ENCODE data around the gene ABCG2.

Gene ABCG2

DNA sequence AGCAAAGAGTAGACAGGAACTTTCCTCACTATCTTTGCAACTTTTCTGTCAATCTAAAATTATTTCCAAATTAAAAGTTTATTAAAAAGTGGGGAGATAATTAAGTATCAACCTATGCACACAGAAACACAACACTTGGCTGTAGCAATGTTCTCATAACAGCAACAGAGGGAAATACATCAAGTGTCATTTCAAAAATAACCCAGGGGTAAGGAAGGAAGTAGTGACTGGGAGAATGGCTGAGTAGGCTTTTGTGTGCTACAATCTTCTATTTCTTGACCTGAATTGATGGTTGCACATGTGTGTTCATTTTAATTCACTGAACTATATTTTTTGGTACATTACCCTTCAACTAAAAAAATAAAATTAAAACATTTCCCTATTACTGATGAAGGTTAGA is 67.5 kb downstream of the ABCG2 start:
- POLR2A ChIA-PET = no interaction called here
- TF ChIP-seq HDGF (IDR thresholded peaks at IDR 0.05; ENCODE audit: borderline replicate concordance) (no peak), ARNT (IDR thresholded peaks at IDR 0.05) (no peak), FOXK2 (IDR thresholded peaks at IDR 0.05) (no peak), NFRKB (IDR thresholded peaks at IDR 0.05) (no peak), SUZ12 (IDR thresholded peaks at IDR 0.05) (no peak), TARDBP (IDR thresholded peaks at IDR 0.05) (no peak), CTBP1 (IDR thresholded peaks at IDR 0.05; ENCODE audit: borderline replicate concordance) (no peak), FOXM1 (IDR thresholded peaks at IDR 0.05; ENCODE audit: borderline replicate concordance) (no peak), SP1 (IDR thresholded peaks at IDR 0.05) (no peak), ELF4 (IDR thresholded peaks at IDR 0.05) (no peak), ZNF384 (IDR thresholded peaks at IDR 0.05) (no peak), L3MBTL2 (conservative IDR thresholded peaks at IDR 0.05) (no peak), BHLHE40 (IDR thresholded peaks at IDR 0.05; ENCODE audit: borderline replicate concordance) (no peak), LEF1 (IDR thresholded peaks at IDR 0.05; ENCODE audit: borderline replicate concordance) (no peak), FOXA1 (IDR thresholded peaks at IDR 0.05) (no peak)
- TF ChIP-seq, protein P1, sequence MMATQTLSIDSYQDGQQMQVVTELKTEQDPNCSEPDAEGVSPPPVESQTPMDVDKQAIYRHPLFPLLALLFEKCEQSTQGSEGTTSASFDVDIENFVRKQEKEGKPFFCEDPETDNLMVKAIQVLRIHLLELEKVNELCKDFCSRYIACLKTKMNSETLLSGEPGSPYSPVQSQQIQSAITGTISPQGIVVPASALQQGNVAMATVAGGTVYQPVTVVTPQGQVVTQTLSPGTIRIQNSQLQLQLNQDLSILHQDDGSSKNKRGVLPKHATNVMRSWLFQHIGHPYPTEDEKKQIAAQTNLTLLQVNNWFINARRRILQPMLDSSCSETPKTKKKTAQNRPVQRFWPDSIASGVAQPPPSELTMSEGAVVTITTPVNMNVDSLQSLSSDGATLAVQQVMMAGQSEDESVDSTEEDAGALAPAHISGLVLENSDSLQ (IDR thresholded peaks at IDR 0.05) = no peak
- no peak for DNase-seq (ENCODE audit: extremely low spot score)
- CTCF ChIA-PET = no interaction called here

- CTCF ChIA-PET = no interaction called here
- TF ChIP-seq, protein P1 (IDR thresholded peaks at IDR 0.05) = no peak
- no peak for TF ChIP-seq FOXM1 (IDR thresholded peaks at IDR 0.05; ENCODE audit: borderline replicate concordance)
- TF ChIP-seq ZNF384 (IDR thresholded peaks at IDR 0.05) = no peak
- no peak for TF ChIP-seq TARDBP (IDR thresholded peaks at IDR 0.05)
- no peak for TF ChIP-seq LEF1 (IDR thresholded peaks at IDR 0.05; ENCODE audit: borderline replicate concordance)
- TF ChIP-seq NFRKB (IDR thresholded peaks at IDR 0.05) = no peak
- POLR2A ChIA-PET = no interaction called here
- DNase-seq (ENCODE audit: extremely low spot score) = no peak
Observed at GRCh38 chr4:88087004-88087403, 71.4 kb downstream of the ABCG2 start.

DNA sequence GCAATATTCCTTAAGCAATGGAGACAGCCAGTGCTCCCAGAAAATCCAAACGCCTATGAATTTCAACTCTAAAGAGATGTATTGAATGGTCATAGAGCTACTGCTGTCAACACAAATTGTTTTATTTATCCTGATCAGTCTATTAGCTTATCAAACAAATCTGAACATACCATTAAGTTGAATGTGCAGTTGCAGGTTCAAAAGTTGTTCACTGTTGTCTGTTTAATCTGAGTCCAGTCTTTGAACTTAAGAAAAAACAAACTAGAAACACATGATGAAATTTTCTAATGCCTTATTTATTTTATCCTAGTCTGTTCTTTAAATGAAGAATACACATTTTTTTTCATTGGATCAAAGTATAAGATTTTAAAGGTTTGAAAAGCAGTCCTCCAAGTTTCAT is 77.8 kb downstream of the ABCG2 start:
- POLR2A ChIA-PET = no interaction called here
- no peak for TF ChIP-seq ZNF384 (IDR thresholded peaks at IDR 0.05)
- no peak for TF ChIP-seq LEF1 (IDR thresholded peaks at IDR 0.05; ENCODE audit: borderline replicate concordance)
- no peak for TF ChIP-seq CTBP1 (IDR thresholded peaks at IDR 0.05; ENCODE audit: borderline replicate concordance)
- CTCF ChIA-PET = no interaction called here

DNA sequence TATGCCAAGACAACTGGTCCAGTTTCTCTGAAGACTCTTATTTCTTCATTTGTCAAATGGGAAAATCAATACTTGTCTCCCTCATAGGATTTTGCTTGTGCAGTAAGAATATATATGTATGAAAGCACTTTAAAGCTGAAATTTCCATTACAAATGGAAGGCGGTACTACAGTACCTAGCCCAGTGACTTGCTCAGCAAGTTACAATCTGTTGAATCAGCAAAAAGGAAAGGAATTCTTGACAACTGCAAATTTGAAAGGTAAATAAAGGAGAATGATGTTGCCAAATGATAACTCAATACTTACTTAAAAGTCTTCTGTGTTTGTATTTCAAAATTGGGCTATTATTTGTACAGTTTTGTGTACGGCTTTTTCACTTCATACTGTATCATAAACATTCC is 79.9 kb downstream of the ABCG2 start:
- DNase-seq (ENCODE audit: extremely low spot score) = no peak
- TF ChIP-seq HDGF (IDR thresholded peaks at IDR 0.05; ENCODE audit: borderline replicate concordance) = no peak
- TF ChIP-seq ARNT (IDR thresholded peaks at IDR 0.05) = no peak
- TF ChIP-seq SP1 (IDR thresholded peaks at IDR 0.05) = no peak
- TF ChIP-seq FOXK2 (IDR thresholded peaks at IDR 0.05) = no peak
- TF ChIP-seq CTBP1 (IDR thresholded peaks at IDR 0.05; ENCODE audit: borderline replicate concordance) = no peak
- no peak for TF ChIP-seq LEF1 (IDR thresholded peaks at IDR 0.05; ENCODE audit: borderline replicate concordance)
- no peak for TF ChIP-seq TARDBP (IDR thresholded peaks at IDR 0.05)
- POLR2A ChIA-PET = no interaction called here
- CTCF ChIA-PET = no interaction called here

More for the DNA sequence above, 77.8 kb downstream of the ABCG2 start:
- DNase-seq (ENCODE audit: extremely low spot score) = no peak

DNA sequence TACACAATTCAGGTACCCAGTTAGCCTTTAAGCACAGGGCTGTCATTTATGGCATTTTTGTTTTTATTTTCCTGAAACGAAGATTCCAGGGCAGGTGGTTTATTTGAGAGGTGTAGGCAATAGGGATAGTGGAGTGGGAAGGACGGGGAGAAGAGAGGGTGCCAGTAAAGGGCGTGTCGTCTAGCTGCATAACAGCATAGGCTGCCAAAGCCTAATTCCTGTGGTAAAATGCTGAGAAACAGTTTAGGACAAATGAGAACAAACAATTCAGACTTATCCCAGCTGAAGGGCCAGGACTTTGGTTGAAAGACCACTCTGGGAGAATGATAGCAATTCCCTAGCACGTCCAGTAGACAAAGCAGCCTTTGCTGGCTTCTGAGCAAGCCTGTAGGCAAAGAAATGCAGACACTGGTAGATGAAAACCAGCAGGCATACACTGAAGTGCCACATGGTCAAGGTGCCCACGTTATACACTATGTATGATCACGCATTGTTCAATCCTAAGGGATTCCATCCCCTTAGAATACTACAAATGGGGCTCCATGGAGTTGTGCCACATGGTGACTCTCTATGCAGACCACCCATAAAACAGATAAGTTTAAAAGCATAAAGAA is 80.4 kb downstream of the ABCG2 start:
- ChIA-PET CTCF (no interaction called here), POLR2A (no interaction called here)
- DNase-seq (ENCODE audit: extremely low spot score) = no peak
- TF ChIP-seq ARNT (IDR thresholded peaks at IDR 0.05) = no peak
- TF ChIP-seq BHLHE40 (IDR thresholded peaks at IDR 0.05; ENCODE audit: borderline replicate concordance) = no peak
- no peak for TF ChIP-seq TARDBP (IDR thresholded peaks at IDR 0.05)
- no peak for TF ChIP-seq ELF4 (IDR thresholded peaks at IDR 0.05)
- no peak for TF ChIP-seq HDGF (IDR thresholded peaks at IDR 0.05; ENCODE audit: borderline replicate concordance)
- no peak for TF ChIP-seq FOXA1 (IDR thresholded peaks at IDR 0.05)
- no peak for TF ChIP-seq L3MBTL2 (conservative IDR thresholded peaks at IDR 0.05)

DNA sequence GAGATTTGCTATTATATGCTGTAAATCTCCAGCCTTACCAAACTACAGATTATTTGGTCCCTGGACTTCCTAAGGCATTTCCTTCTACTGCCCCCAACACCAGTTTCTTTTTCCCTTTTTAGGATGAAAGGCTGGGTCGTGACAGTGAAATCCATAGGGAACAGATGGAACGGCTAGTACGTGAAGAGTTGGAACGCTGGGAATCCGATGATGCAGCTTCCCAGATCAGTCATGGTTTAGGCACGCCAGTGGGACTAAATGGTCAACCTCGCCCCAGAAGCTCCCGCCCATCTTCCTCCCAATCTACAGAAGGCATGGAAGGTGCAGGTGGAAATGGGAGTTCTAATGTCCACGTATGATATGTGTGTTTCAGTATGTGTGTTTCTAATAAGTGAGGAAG is 83.1 kb downstream of the ABCG2 start:
- TF ChIP-seq HDGF (IDR thresholded peaks at IDR 0.05; ENCODE audit: borderline replicate concordance) = no peak
- no peak for TF ChIP-seq LEF1 (IDR thresholded peaks at IDR 0.05; ENCODE audit: borderline replicate concordance)
- no peak for TF ChIP-seq FOXK2 (IDR thresholded peaks at IDR 0.05)
- no peak for TF ChIP-seq NFRKB (IDR thresholded peaks at IDR 0.05)
- no peak for TF ChIP-seq SP1 (IDR thresholded peaks at IDR 0.05)
- TF ChIP-seq CTBP1 (IDR thresholded peaks at IDR 0.05; ENCODE audit: borderline replicate concordance) = no peak
- ChIA-PET CTCF (no interaction called here), POLR2A (no interaction called here)
- no peak for DNase-seq (ENCODE audit: extremely low spot score)

- CTCF ChIA-PET = no interaction called here
- POLR2A ChIA-PET = no interaction called here
- TF ChIP-seq TARDBP (IDR thresholded peaks at IDR 0.05) = no peak
- TF ChIP-seq BHLHE40 (IDR thresholded peaks at IDR 0.05; ENCODE audit: borderline replicate concordance) = no peak
- TF ChIP-seq FOXA1 (IDR thresholded peaks at IDR 0.05) = no peak
- TF ChIP-seq ARNT (IDR thresholded peaks at IDR 0.05) = no peak
- no peak for TF ChIP-seq NFRKB (IDR thresholded peaks at IDR 0.05)
- no peak for TF ChIP-seq HDGF (IDR thresholded peaks at IDR 0.05; ENCODE audit: borderline replicate concordance)
- no peak for TF ChIP-seq ELF4 (IDR thresholded peaks at IDR 0.05)
- no peak for TF ChIP-seq SUZ12 (IDR thresholded peaks at IDR 0.05)
- TF ChIP-seq L3MBTL2 (conservative IDR thresholded peaks at IDR 0.05) = no peak
- no peak for TF ChIP-seq FOXK2 (IDR thresholded peaks at IDR 0.05)
- no peak for TF ChIP-seq ZNF384 (IDR thresholded peaks at IDR 0.05)
- DNase-seq (ENCODE audit: extremely low spot score) = no peak
Observed at GRCh38 chr4:88070031-88070430, 88.4 kb downstream of the ABCG2 start.

Data from HEK293T (cell line).